Heart left ventricle (tissue), 16 donors: Measurements from ENCODE around the gene TIMM22. TPM values are rescaled to one million over a fixed set of nuclear protein-coding genes. Genes with fewer than 3 reads are reported as not detected.

Source experiments
- ATAC-seq, 4 donors: fragments of 200-7000 bp; cut with Tn5 transposase; one replicate each; pipeline ENCODE4 v1.9.1; 2020 to 2022; ENCODE audit warnings: moderate library complexity in 4 of 4, mild to moderate bottlenecking in 3 of 4, moderate number of reproducible peaks in 1 of 4
- DNase-seq, 5 donors: peaks; one replicate each; pipeline ENCODE4 v3.0.0-alpha.2; 2020
- H3K27ac ChIP-seq, 12 donors: fragments of 200-600 bp; sonication (generic) in 4 of 12; one replicate each; pipeline versions ENCODE4 v1.5.0 to v1.8.0; 2016 to 2022; ENCODE audit warnings: mild to moderate bottlenecking in 2 of 12
- H3K27me3 ChIP-seq, 9 donors: fragments of 200-600 bp; sonication (generic) in 2 of 9; one replicate each; pipeline versions ENCODE4 v1.5.1 to v1.8.0; 2016 to 2022; ENCODE audit warnings: mild to moderate bottlenecking in 3 of 9
- H3K36me3 ChIP-seq, 9 donors: fragments of 200-600 bp; sonication (generic) in 2 of 9; one replicate each; pipeline versions ENCODE4 v1.5.0 to v1.8.0; 2018 to 2022; ENCODE audit warnings: mild to moderate bottlenecking in 2 of 9
- H3K4me1 ChIP-seq, 12 donors: fragments of 200-600 bp; sonication (generic) in 4 of 12; one replicate each; pipeline versions ENCODE4 v1.5.0 to v1.8.0; 2016 to 2022; ENCODE audit warnings: mild to moderate bottlenecking in 3 of 12
- H3K4me3 ChIP-seq, 12 donors: fragments of 200-600 bp; sonication (generic) in 4 of 12; one replicate each; pipeline versions ENCODE4 v1.5.0 to v1.8.0; 2017 to 2022; ENCODE audit warnings: mild to moderate bottlenecking in 9 of 12, moderate library complexity in 4 of 12
- H3K9me3 ChIP-seq, 12 donors: fragments of 200-600 bp; sonication (generic) in 4 of 12; one replicate each; pipeline versions ENCODE4 v1.5.0 to v1.8.0; 2016 to 2022; ENCODE audit warnings: mild to moderate bottlenecking in 1 of 12
- POLR2A ChIP-seq, 2 donors: fragments of 450-650 bp; IDR thresholded peaks; one replicate each; pipeline ENCODE4 v1.6.1; 2017; ENCODE audit warnings: antibody characterized with exemption in 2 of 2, mild to moderate bottlenecking in 2 of 2, moderate library complexity in 2 of 2
- WGBS, 4 donors: extraction: QIAGEN DNeasy Blood & Tissue Kit in 2 of 4; methylation state at CpG; one replicate each; pipeline versions ENCODE4 v1.1.5 to v1.1.7; 2013 to 2018; 5-methylcytosine and 5-hydroxymethylcytosine counted together
- intact Hi-C, 10 donors: fragments of 100-400 bp; cut with DNase I; formaldehyde crosslinking; loops; one replicate each; pipeline versions ENCODE4 v1.11.1 to v1.14.2; 2022
- polyA plus RNA-seq, 2 donors: library from polyadenylated mRNA; stranded (reverse); fragments of 200-250 nt; gene quantifications; one replicate each; pipeline ENCODE4 v1.2.3, GENCODE V29; 2013
- total RNA-seq, 9 donors: library from RNA; depleted of rRNA in 2 of 9; stranded (reverse); fragments of >200 nt in 2 of 9; fragmentation: NEBNext Ultra II Directional in 3 of 9; extraction: Animal tissue kit (Norgen Biotek cat#: 25700) in 3 of 9; gene quantifications; one replicate each; pipeline versions ENCODE4 v1.1.0 to v1.2.4, GENCODE V29; 2016 to 2023
- TF ChIP-seq, protein P1 (sequence below), 12 donors: fragments of 200-600 bp; sonication (generic) in 4 of 12; IDR thresholded peaks; one replicate each; pipeline versions ENCODE4 v1.5.0 to v1.8.0; 2018 to 2022; ENCODE audit warnings: antibody characterized with exemption in 12 of 12, mild to moderate bottlenecking in 5 of 12
- donor health status: ischemic (EF 13 %, LVEDD 7.1; RV severe dilation, severe dysfunction).
- donor health status: healthy with polysubstance abuse.
- donor health status: DM: no; HTN: yes; CAD: no.
- donor health status: DM: no; HTN: no; CAD: no.
- donor health status: ischemic (EF 25% LVEDD 6.9; RV normal size, moderate dysfunction).
- donor health status: ischemic (EF 25% LVEDD 5.7; RV mildly dilated, moderate dysfunction).
- donor health status: healthy.
- donor health status: DM: yes; HTN: yes; CAD: no.
- donor health status: ischemic (EF 35%, LVEDD 5.7; RV mildly dilated, moderate dysfunction).
- donor health status: nonischemic (EF 11% LVEDD 7.7; RV severe dilation, severe dysfunction).
- donor health status: DM: yes; HTN: yes; CAD: no.
- donor health status: PGD.
- donor health status: ischemic (EF 29% LVEDD 5.4; RV normal size, mild dysfunction).
- donor health status: nonischemic (EF 23%, LVEDD 6.1; RV moderate dilation, normal function).

TIMM22 gene
- total and polyA plus RNA-seq, 11 donors = 12.5 to 20.4 (median 16.5) TPM

DNA sequence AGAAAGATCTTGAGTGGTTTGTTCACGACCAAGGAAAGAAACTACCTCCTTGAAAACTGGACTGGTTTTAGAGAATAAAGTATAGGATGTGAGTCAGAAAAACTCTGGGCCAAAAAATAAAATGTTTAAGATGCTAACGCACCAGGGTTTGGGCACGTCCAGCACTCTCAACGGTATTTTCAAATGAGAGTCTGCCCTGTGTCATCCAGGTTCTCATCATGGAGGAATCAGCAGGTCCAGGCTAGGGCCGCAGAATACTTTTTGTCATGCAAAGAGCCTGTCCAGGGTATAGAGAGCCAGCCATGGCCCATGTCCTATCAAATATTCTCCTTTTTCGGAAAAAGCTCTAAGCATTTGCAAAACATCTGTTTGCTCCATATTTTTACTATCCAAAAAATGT, 19.8 kb upstream of the TIMM22 start:
- intact Hi-C loops = loop anchor here in 9 of 10 donors (2.0 to 10.0 kb wide), 10 partner anchors 52 to 195 kb away; partner anchors contain the start of genes GLOD4 (in 1 of the 9) and MRM3 (in 1 of the 9)
- peaks cover 0 to 50% (median 25%) of the 10 kb centered on the region in 12 donors for H3K4me1 ChIP-seq
- H3K36me3 ChIP-seq = no peaks in the 10 kb centered on the region
- H3K4me3 ChIP-seq = peak overlapping the region in 3 of 12 donors; percentile 70 to 88 (median 76)
- DNase-seq (no peak), ATAC-seq (no peak)
- peaks cover 0 to 21% (median 0%) of the 10 kb centered on the region in 9 donors for H3K27me3 ChIP-seq
- TF ChIP-seq, protein P1, sequence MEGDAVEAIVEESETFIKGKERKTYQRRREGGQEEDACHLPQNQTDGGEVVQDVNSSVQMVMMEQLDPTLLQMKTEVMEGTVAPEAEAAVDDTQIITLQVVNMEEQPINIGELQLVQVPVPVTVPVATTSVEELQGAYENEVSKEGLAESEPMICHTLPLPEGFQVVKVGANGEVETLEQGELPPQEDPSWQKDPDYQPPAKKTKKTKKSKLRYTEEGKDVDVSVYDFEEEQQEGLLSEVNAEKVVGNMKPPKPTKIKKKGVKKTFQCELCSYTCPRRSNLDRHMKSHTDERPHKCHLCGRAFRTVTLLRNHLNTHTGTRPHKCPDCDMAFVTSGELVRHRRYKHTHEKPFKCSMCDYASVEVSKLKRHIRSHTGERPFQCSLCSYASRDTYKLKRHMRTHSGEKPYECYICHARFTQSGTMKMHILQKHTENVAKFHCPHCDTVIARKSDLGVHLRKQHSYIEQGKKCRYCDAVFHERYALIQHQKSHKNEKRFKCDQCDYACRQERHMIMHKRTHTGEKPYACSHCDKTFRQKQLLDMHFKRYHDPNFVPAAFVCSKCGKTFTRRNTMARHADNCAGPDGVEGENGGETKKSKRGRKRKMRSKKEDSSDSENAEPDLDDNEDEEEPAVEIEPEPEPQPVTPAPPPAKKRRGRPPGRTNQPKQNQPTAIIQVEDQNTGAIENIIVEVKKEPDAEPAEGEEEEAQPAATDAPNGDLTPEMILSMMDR (IDR thresholded peaks at IDR 0.05) = no peak
- no peak for TF ChIP-seq POLR2A (IDR thresholded peaks at IDR 0.05)
- 88 to 93% (median 90%) methylated on average over 6 of the region's 6 CpGs for WGBS, 4 donors
- peak overlapping the region in 1 of 12 donors; percentile 95 for H3K27ac ChIP-seq
- no peaks in the 10 kb centered on the region for H3K9me3 ChIP-seq

DNA sequence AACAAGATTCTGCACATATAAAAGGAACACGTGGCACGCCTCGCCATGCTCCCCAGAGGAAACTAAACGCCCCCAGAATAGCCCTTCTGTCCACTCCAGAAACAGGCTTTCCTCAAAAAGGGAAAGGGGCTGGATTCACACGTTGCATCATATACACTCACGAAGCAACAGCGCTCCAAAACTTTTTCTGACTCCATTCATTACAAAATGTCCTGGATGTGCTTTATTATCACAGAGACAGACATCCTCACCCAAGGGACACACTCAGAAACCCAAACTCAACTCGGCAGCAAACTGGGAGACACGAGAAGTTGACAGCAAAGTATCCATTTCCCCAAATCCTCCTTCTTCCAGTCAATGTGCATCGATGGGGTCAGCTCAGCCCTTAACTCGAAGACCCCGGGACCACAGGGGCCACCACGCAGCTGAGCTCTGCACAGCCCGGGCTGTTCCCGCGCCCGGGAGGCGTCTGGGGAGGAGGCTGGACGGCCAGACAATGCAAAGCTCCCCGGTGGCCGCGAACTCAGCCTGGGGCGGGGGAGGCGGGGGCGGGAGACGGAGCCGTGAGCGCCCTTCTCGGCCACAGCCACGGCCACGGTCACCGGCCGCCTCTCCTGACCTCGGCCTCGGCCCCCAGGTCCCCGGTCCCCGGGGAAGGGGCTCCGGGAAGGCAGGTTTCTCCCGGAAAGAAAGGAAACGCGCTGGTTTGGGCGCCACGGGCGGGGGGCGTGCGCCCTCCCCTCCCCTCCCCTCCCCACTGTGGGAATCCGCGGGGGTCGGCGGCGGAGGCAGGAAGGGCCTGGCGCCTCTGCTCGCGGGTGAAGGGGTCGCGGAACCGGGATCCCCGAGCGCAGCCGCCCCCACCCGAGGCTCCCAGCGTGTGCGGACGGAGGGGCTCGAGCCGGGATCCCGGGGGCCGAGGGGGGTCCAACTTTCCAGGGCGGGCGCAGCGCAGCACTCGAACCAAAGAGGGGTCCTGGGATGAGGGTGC, 18.5 kb upstream of the TIMM22 start:
- peak overlapping the region; percentile 65 to 91 (median 77) for H3K4me3 ChIP-seq
- WGBS, 4 donors = 3 to 15% (median 3%) methylated on average over 15 to 72 of the region's 72 CpGs
- intact Hi-C loops = loop anchor here (1.0 to 10.0 kb wide), 15 partner anchors 18 to 196 kb away; partner anchors contain the start of genes GLOD4 (in 1 of the 10), MRM3 (in 1 of the 10) and TIMM22 (in 1 of the 10)
- H3K27me3 ChIP-seq = peaks cover 0 to 21% (median 0%) of the 10 kb centered on the region in 9 donors
- no peaks in the 10 kb centered on the region for H3K9me3 ChIP-seq
- peak overlapping the region in 11 of 12 donors; percentile 27 to 95 (median 66) for H3K27ac ChIP-seq
- TF ChIP-seq POLR2A (IDR thresholded peaks at IDR 0.05) = no peak
- TF ChIP-seq, protein P1 (IDR thresholded peaks at IDR 0.05) = no peak
- peaks cover 0 to 50% (median 25%) of the 10 kb centered on the region in 12 donors for H3K4me1 ChIP-seq
- DNase-seq = peak; percentile 35 to 74 (median 51)
- peak in 3 of 4 donors; percentile 8 to 15 (median 12) for ATAC-seq
- H3K36me3 ChIP-seq = no peaks in the 10 kb centered on the region

- intact Hi-C loops = loop anchor here (1.0 to 10.0 kb wide), 15 partner anchors 18 to 197 kb away; partner anchors contain the start of genes GLOD4 (in 1 of the 10), MRM3 (in 1 of the 10) and TIMM22 (in 1 of the 10)
- H3K4me1 ChIP-seq = peaks cover 0 to 50% (median 25%) of the 10 kb centered on the region in 12 donors
- ATAC-seq = peak in 2 of 4 donors; percentile 57 to 60
Observed at GRCh38 chr17:979212-979538, 17.8 kb upstream of the TIMM22 start.

More at GRCh38 chr17:979212-979538, 17.8 kb upstream of the TIMM22 start:
- TF ChIP-seq POLR2A (IDR thresholded peaks at IDR 0.05) = no peak
- TF ChIP-seq, protein P1 (IDR thresholded peaks at IDR 0.05) = no peak
- H3K27me3 ChIP-seq = peaks cover 0 to 21% (median 0%) of the 10 kb centered on the region in 9 donors
- H3K4me3 ChIP-seq = peak overlapping the region in 11 of 12 donors; percentile 70 to 91 (median 77)
- H3K9me3 ChIP-seq = no peaks in the 10 kb centered on the region
- DNase-seq = no peak
- H3K27ac ChIP-seq = peak overlapping the region in 9 of 12 donors; percentile 51 to 95 (median 76)
- no peaks in the 10 kb centered on the region for H3K36me3 ChIP-seq
- 0 to 1% (median 1%) methylated on average over 13 to 39 of the region's 42 CpGs; no CpG with 5 or more reads in 1 of the 4 donors for WGBS, 4 donors
